ENCODE measurements around the gene CDC42EP5. TPM values are rescaled to one million over a fixed set of nuclear protein-coding genes. Genes with fewer than 3 reads are reported as not detected.
A peak's percentile ranks its signal among the peaks of the same experiment; 100 is the strongest.

The CDC42EP5 gene
- total and polyA plus RNA-seq, 10 of the 15 experiments (the other 5 are each of a cell fraction or from before 2014, with no cell fraction given), result 0.42 to 1.8 (median 1.4) TPM; not detected in 6

GRCh38 chr19:54521860-54522513 is 48.9 kb upstream of the CDC42EP5 start (continued):
- TF ChIP-seq, protein P1, sequence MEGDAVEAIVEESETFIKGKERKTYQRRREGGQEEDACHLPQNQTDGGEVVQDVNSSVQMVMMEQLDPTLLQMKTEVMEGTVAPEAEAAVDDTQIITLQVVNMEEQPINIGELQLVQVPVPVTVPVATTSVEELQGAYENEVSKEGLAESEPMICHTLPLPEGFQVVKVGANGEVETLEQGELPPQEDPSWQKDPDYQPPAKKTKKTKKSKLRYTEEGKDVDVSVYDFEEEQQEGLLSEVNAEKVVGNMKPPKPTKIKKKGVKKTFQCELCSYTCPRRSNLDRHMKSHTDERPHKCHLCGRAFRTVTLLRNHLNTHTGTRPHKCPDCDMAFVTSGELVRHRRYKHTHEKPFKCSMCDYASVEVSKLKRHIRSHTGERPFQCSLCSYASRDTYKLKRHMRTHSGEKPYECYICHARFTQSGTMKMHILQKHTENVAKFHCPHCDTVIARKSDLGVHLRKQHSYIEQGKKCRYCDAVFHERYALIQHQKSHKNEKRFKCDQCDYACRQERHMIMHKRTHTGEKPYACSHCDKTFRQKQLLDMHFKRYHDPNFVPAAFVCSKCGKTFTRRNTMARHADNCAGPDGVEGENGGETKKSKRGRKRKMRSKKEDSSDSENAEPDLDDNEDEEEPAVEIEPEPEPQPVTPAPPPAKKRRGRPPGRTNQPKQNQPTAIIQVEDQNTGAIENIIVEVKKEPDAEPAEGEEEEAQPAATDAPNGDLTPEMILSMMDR (IDR thresholded peaks at IDR 0.05 in 2 of 3, conservative IDR thresholded peaks at IDR 0.05 in 1 of 3; ENCODE audit: control insufficient read depth in 2 of 3, extremely low read depth in 1 of 3, insufficient read depth in 1 of 3, low read depth in 3 of 3, low read length in 3 of 3), result no peak
- TF ChIP-seq POLR2A (IDR thresholded peaks at IDR 0.05; ENCODE audit: low read depth, low read length) (no peak), E4F1 (IDR thresholded peaks at IDR 0.05; ENCODE audit: borderline replicate concordance, partially characterized antibody) (no peak), NR2C1 (IDR thresholded peaks at IDR 0.05) (peak; percentile 65), ZNF274 (IDR thresholded peaks at IDR 0.05; ENCODE audit: insufficient read depth, insufficient read length) (no peak), DPF2 (IDR thresholded peaks at IDR 0.05) (0 out of 2 replicates have a peak, but pooled peaks have one; percentile 39), WRNIP1 (IDR thresholded peaks at IDR 0.05; ENCODE audit: borderline replicate concordance, low read depth, low read length) (no peak), JUNB (IDR thresholded peaks at IDR 0.05) (no peak), NR2F1 (conservative IDR thresholded peaks at IDR 0.05) (peak; percentile 62; the same call in 1 of the 2 replicates), SMARCA5 (IDR thresholded peaks at IDR 0.05) (no peak), EED (IDR thresholded peaks at IDR 0.05; ENCODE audit: low read depth) (no peak), MYB (IDR thresholded peaks at IDR 0.05; ENCODE audit: borderline replicate concordance, low read depth, low read length) (no peak), CREM (IDR thresholded peaks at IDR 0.05; ENCODE audit: low read depth) (no peak), HSF1 (IDR thresholded peaks at IDR 0.05; ENCODE audit: low read depth, low read length) (no peak), RUNX3 (IDR thresholded peaks at IDR 0.05; ENCODE audit: low read length) (peak; percentile 60)
- TF ChIP-seq, protein P2, sequence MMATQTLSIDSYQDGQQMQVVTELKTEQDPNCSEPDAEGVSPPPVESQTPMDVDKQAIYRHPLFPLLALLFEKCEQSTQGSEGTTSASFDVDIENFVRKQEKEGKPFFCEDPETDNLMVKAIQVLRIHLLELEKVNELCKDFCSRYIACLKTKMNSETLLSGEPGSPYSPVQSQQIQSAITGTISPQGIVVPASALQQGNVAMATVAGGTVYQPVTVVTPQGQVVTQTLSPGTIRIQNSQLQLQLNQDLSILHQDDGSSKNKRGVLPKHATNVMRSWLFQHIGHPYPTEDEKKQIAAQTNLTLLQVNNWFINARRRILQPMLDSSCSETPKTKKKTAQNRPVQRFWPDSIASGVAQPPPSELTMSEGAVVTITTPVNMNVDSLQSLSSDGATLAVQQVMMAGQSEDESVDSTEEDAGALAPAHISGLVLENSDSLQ (IDR thresholded peaks at IDR 0.05), result no peak
- TF ChIP-seq, protein P3, sequence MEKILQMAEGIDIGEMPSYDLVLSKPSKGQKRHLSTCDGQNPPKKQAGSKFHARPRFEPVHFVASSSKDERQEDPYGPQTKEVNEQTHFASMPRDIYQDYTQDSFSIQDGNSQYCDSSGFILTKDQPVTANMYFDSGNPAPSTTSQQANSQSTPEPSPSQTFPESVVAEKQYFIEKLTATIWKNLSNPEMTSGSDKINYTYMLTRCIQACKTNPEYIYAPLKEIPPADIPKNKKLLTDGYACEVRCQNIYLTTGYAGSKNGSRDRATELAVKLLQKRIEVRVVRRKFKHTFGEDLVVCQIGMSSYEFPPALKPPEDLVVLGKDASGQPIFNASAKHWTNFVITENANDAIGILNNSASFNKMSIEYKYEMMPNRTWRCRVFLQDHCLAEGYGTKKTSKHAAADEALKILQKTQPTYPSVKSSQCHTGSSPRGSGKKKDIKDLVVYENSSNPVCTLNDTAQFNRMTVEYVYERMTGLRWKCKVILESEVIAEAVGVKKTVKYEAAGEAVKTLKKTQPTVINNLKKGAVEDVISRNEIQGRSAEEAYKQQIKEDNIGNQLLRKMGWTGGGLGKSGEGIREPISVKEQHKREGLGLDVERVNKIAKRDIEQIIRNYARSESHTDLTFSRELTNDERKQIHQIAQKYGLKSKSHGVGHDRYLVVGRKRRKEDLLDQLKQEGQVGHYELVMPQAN (conservative IDR thresholded peaks at IDR 0.05), result no peak

All from GM12878 (cell line).